Esophagus mucosa (tissue), 1 donor: ENCODE results near the gene LTBP1. TPM values are rescaled to one million over a fixed set of nuclear protein-coding genes. Genes with fewer than 3 reads are reported as not detected.
"Not testable (repeated sequence)": the region's sequence is repeated elsewhere in the genome, so short reads cannot be mapped to it uniquely, and the experiment has no call there.

Source experiments
- ATAC-seq: fragments of 200-7000 bp; cut with Tn5 transposase; one replicate; pipeline ENCODE4 v1.9.1; 2020
- total RNA-seq: library from RNA; stranded (reverse); gene quantifications from one replicate; pipeline ENCODE4 v1.2.4, GENCODE V29; 2023
- donor health status: DM: yes; HTN: yes; CAD: no.

LTBP1 gene
- total RNA-seq, 1 donor from 2014 or later, result 33.8 TPM

DNA sequence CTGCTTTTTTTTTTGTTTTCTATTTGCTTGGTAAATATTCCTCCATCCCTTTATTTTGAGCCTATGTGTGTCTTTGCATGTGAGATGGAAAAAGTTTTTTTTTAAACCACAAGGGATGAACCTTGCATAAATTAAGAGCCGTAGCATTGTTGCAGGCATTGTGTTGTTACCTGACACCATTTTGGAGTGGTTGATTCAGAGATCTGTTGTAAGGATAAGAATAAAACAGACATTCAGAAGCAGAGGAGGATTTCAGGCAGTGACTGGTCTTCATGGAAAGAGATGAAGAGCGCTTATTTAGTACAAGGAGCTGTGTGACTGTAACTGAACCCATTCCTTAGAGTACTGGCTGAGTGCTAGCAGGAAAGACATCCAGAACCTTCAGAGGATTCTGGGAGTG lies 101.2 kb downstream of the LTBP1 start:
- ATAC-seq, result no peak

- ATAC-seq, result peak; percentile 72
Measured at GRCh38 chr2:33051586-33052360, 105.0 kb downstream of the LTBP1 start.

GRCh38 chr2:33052361-33052735 lies 105.6 kb downstream of the LTBP1 start:
- no peak for ATAC-seq

- ATAC-seq, result not testable (repeated sequence)
Measured at GRCh38 chr2:33052795-33053194, 106.0 kb downstream of the LTBP1 start.

DNA sequence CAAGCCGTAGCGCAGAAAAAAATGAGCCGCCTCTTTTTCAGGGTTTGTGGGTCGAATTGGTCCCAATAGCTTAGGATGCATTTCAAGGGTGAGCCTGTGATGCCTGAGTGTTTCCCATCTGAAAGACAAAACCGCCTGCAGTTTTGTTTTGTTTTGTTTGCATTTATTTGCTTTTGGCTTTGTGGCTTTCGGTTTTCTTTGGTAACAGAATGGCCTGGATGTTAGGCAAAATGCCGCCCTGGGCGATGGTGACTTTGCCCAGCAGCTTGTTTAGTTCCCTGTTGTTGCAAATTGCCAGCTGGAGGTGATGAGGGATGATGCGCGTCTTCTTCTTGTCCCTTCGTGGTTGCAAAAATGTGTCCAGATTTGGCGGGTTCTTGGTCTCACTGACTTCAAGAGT lies 109.4 kb downstream of the LTBP1 start:
- ATAC-seq, result no peak

- ATAC-seq, result not testable (repeated sequence)
Measured at GRCh38 chr2:33057307-33058028, 110.7 kb downstream of the LTBP1 start.

GRCh38 chr2:33058716-33059470 lies 112.1 kb downstream of the LTBP1 start:
- ATAC-seq, result no peak

GRCh38 chr2:33059471-33060156 lies 112.9 kb downstream of the LTBP1 start:
- ATAC-seq, result no peak

GRCh38 chr2:33060405-33060804 lies 113.7 kb downstream of the LTBP1 start:
- ATAC-seq, result no peak

DNA sequence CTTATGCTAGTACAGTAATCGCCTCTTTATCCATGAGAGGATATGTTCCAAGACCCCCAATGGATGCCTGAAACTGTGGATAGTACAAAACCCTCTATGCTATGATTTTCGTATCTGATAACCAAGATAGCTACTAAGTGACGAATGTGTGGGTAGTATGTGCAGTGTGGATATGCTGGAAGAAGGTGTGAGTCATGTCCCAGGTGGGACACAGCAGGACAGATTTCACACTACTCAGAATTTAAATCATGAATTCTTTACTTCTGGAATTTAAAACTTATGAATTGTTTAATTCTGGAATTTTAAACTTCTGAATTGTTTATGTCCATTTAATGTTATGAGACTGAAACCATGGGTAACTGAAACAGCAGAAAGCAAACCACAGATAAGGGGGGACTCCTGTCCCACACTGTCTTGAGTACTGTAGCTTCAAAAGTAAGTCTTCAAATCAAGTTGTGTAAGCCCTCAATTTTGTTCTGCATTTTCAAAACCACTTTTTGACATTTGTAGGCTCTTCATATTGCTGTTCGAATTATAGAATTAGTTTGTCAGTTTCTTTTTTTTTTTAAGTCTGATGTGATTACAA lies 116.0 kb downstream of the LTBP1 start:
- ATAC-seq, result no peak

DNA sequence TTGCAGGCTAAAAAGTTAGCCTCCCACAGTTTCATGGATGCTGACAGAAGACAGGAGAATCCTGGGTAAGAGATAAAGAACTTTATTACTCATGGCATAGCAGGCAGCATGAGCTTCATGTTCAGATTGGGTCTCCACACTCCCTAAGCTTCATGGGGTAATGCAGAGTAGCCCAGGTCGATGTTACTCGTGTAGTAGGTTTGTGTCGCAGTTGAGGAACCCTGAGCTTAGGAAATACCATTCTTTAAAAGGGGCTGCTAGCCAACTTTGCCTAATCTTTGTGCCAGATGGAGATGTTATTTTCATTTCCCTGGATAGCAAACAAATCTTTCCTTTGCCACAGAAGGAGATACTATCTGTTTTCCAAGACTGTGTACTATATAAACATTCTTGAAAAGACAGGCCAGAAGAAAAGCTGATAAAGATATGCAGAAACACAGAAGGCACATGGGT lies 117.6 kb downstream of the LTBP1 start:
- ATAC-seq, result no peak

DNA sequence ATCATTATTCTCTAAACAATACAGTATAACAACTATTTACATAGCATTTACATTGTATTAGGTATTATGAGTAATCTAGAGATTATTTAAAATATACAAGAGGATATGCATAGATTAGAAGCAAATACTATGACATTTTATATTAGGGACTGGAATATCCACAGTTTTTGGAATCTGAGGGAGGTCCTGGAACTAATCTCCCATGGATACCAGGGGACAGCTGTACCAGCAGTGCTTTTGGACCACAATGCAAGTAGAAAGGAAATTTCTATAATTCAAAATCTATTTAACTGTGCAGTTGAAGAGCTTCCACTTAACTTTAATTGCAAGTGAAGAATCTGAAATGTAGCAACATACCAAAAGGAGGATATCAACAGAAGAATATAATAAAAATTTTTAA lies 120.8 kb downstream of the LTBP1 start:
- no peak for ATAC-seq

DNA sequence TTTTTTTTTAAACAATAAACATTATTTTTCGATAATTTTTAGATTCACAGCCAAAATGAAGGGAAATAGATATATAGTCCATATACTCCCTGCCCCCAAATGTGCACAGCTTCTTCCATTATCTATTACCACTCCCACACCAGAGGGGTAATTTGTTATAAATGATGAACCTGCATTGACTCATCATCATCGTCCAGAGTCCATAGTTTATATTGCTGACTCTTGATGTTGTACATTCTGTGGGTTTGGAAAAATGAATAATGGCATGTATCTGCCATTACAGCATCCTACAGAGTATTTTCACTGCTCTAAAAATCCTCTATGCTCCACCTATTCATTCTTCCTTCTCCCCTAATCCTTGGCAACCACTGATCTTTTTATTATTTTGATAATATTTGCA lies 121.5 kb downstream of the LTBP1 start:
- ATAC-seq, result no peak

DNA sequence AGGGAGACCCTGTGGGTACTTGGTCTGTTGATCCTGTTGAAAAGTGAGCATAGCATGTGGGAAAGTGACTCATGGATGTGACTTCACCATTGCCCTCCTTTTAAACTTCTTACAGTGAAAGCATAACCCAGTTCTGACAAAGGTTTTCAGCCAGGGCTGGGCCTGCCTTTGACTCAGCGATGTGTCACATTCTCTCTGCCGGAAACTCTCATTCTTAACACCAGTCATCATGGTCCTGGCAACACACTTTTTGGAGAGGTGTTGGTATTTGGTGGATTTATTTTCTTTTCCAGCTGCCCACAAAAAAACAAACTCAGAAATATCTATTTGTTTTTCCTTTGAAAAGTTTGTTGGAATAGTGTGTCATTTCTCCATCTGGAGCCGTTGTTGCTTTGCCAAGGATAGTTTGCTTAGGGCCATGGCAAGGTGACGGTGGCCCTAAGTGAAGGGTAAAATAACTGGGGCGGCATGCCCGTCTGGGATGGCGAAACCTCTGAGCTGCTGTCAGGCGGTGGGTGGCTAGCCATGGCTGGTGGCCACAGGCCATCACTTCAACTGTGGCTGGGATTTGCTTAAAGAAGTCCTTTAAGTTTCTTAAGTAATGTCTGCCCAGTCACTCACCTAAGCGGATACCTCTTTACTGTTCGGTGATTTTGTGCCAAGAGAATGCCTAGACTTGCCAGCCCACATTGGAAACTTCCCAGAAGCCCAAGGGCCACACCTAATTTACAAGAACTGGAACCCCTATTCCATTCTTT lies 123.3 kb downstream of the LTBP1 start:
- peak; percentile 95 for ATAC-seq

DNA sequence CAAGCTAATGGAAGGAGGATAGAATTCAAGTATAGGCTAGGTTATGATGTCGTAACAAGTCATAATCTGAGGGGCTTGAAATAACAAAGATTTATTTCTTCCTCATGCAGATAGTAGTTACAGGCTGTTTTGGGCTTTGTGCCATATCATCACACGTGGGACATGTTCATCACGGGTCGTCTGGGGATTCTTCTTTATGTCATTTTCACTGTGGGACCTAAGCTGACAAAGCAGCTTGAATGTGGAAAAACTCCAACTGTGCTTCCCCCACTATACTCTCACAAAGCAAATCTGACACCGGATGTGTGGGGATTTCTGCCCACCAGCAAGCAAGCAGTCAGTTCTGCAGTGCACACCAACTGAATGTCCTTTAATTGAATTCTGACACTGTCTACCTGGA lies 124.8 kb downstream of the LTBP1 start:
- ATAC-seq, result no peak

- no peak for ATAC-seq
Measured at GRCh38 chr2:33072614-33073013, 125.9 kb downstream of the LTBP1 start.

- peak; percentile 40 for ATAC-seq
Measured at GRCh38 chr2:33073018-33073417, 126.3 kb downstream of the LTBP1 start.

DNA sequence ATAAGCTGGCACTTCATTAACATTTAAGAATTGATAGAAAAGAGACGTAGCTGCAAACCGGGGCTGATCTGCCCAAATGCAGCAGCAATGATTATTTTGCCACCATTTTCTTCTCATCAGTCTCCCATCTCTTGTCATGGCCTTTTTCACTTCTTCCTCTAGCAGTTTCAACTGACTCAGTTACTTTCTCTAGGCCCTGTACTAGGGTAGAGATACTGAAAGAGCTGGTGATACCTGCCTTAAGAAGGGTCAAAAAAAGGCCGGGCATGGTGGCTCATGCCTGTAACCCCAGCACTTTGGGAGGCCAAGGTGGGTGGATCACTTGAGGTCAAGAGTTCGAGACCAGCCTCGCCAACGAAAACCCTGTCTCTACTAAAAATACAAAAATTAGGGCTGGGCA lies 127.4 kb downstream of the LTBP1 start:
- no peak for ATAC-seq

- no peak for ATAC-seq
Measured at GRCh38 chr2:33077311-33077710, 130.6 kb downstream of the LTBP1 start.

GRCh38 chr2:33077844-33078243 lies 131.1 kb downstream of the LTBP1 start:
- peak; percentile 82 for ATAC-seq

DNA sequence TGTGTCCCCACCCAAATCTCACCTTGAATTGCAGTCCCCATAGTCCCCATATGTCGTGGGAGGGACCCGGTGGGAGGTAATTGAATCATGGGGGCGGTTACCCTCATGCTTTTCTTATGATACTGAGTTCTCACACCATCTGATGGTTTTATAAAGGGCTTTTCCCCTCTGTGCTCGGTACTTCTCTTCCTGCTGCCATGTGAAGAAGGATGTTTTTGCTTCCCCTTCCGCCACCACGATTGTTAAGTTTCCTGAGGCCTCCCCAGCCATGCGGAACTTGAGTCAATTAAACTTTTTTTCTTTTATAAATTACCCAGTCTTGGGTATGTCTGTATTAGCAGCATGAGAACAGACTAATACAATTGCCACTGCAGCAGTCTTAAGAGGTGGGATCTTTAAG lies 134.9 kb downstream of the LTBP1 start:
- no peak for ATAC-seq
